COLO668 (cell line): ENCODE data around the gene MTRFR.

Experiments used
- DNase-seq: peaks from one replicate; lab custom pipeline; 2025; ENCODE audit not compliant: unreplicated experiment; lab: John Stamatoyannopoulos, UW

MTRFR gene

DNA sequence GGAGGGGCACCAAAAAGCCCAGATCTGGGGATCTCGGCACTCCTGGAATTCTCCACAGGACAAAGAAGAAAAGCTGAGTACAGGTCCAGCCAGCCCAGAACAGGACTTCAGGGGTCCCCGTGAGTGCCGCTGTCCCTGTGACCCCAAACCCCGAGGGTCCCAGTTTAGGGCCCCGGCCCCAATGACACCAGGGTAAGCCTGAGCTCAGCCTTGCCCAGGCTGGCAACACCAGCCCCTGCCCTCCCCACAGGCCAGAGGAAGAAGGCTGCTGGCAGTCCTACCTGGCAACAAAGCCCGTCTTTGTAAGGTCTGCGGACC lies 36.6 kb downstream of the MTRFR start:
- DNase-seq, result no peak

- DNase-seq, result peak; percentile 41
Measured at GRCh38 chr12:123270214-123271000, 37.2 kb downstream of the MTRFR start.

DNA sequence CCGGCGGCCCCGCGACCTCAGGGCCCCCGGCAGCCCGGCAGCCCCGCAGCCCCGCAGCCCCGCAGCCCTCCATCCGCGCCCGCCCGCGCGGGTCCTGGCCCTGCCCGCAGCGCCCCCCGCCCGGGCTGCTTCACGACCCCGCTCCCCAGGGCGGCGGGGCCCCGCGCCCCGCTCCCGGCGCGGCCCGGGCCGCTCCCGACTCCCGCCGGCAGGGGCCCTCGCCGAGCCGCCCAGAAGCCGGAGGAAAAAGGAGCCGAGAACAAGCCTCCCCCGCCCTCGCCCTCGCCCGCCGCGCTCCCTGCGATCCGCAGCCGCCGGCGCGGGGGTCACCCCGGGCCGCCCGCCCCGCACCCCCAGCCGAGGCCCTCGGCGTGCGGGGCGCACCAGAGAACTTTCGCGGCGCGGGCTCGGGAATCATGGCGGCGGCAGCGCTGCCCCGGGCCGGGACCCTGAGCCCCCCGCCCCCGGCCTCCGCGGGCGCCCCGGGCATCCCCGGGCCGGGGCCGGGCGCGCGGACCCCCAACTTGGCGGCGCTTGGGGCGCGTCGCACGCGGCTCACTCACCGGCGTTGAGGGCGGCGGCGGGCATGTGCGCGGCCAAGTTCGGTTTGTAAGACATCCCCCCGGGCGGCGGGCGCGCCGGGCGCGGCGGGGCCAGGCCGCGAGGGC lies 37.9 kb downstream of the MTRFR start:
- DNase-seq, result peak; percentile 85

GRCh38 chr12:123273166-123273565 lies 39.9 kb downstream of the MTRFR start:
- no peak for DNase-seq

- no peak for DNase-seq
Measured at GRCh38 chr12:123278101-123278627, 44.9 kb downstream of the MTRFR start.

DNA sequence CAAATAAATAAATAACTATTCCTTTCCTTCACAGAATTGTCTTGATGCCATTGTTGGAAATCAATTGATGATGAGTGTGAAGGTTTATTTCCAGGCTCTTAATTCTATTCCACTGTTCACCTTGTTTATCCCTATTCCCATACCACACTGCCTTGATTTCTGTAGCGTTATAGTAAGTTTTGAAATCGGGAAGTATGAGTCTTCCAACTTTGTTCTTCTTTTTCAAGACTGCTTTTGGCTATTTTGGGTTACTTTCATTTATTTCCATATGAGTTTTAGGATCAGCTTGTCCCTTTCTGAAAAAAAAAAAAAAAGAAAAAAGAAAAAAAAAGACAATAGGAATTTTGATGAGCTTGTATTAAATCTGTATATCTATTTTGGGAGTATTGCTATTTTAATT lies 47.7 kb downstream of the MTRFR start:
- DNase-seq, result no peak

DNA sequence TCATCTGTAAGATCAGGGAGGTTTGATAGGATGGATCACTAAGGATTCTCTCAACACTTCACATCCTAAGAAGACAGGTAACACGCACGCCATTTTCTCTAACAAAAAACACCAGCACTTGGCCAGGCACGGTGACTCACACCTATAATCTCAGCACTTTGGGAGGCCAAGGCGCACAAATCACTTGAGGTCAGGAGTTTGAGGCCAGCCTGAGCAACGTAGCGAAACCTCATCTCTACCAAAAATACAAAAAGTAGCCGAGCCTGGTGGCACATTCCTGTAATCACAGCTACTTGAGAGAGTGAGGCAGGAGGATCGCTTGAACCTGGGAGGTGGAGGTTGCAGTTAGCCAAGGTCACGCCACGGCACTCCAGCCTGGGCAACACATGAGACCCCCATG lies 48.9 kb downstream of the MTRFR start:
- DNase-seq, result no peak

- DNase-seq, result no peak
Measured at GRCh38 chr12:123283461-123283860, 50.2 kb downstream of the MTRFR start.

GRCh38 chr12:123284669-123285068 lies 51.4 kb downstream of the MTRFR start:
- no peak for DNase-seq

DNA sequence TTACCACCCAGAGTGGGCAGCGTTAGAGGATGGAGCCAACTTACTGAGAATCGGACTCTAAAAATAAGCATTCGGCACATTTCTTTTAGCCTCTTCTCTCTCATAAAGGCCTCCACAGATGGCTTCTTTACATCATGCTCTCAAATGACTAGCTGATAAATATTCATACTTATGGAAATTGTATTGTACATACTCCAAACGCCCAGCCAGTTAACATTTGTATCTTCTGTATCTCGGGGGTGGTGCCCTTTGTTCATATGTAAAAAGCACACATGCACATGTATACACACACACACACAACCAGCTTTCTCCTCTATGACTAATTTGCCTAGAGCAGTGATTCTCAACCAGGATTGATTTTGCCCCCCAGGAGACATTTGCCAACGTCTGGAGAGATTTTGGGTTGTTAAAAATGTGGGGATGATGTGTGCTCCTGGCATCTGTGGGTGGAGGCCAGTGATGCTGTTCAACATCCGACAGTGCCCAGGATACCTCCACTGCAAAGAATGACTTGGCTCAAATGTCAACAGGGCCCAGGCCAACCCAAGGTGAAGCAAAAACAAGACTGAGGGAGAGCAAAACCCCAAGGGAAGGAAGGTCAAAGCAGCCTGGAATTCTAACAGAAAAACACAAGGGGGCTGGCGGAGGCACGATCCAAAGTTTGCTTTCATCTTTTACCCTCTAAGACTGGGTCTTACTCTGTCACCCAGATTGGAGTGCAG lies 53.6 kb downstream of the MTRFR start:
- no peak for DNase-seq

- DNase-seq, result no peak
Measured at GRCh38 chr12:123288751-123289346, 55.6 kb downstream of the MTRFR start.

DNA sequence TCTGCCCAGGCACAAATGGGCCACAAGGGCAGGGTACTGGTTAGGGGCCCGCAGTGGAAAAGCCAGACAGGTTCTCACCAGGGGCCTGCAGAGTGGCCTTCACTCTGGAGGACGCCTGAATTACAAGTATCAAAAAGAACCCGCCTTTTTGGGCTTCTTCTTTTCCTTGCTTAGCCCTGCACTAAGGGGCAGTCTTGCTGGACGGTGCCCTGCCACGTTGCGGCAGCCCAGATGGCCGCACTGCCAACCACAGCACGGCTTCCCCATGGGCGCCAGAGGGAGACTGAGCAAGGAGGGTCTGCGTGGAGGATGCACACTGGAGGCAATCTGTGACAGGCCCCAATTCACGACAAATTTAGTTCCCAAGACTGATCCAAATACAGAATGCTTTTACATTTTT lies 56.7 kb downstream of the MTRFR start:
- DNase-seq, result no peak

- DNase-seq, result no peak
Measured at GRCh38 chr12:123293178-123293760, 60.0 kb downstream of the MTRFR start.

GRCh38 chr12:123305136-123305535 lies 71.9 kb downstream of the MTRFR start:
- no peak for DNase-seq

- DNase-seq, result no peak
Measured at GRCh38 chr12:123306200-123306599, 73.0 kb downstream of the MTRFR start.
